HEK293 (cell line): ENCODE data around the gene PODN.
A peak's percentile ranks its signal among the peaks of the same experiment; 100 is the strongest.

Experiments
- CTCF ChIA-PET: fragments of 350-600 bp; formaldehyde crosslinking; extraction: SDS; loops from one replicate; lab custom pipeline; 2021; ENCODE audit warnings: antibody characterized with exemption; lab: Yijun Ruan, JAX
- POLR2A ChIA-PET: fragments of 300-600 bp; formaldehyde crosslinking; extraction: SDS; loops from one replicate; lab custom pipeline; 2020; ENCODE audit warnings: antibody characterized with exemption, inconsistent platforms; lab: Yijun Ruan, JAX
- H3K27ac ChIP-seq: fragments of 200-500 bp; sonication (Bioruptor generic); 2 replicates; pipeline ENCODE4 v1.5.1; 2014; ENCODE audit warnings: low read depth, low read length, control low read depth, inconsistent platforms; ENCODE audit errors: extremely low read depth
- H3K36me3 ChIP-seq, 2 experiments: fragments of 200-500 bp in 1 of 2; sonication (Bioruptor generic) in 1 of 2; 1 replicate in 1 of 2; 2 replicates in 1 of 2; pipeline ENCODE4 v1.5.1; 2014 to 2017; ENCODE audit warnings: inconsistent platforms in 2 of 2, low read length in 2 of 2; ENCODE audit not compliant: control insufficient read depth in 2 of 2, insufficient read depth in 1 of 2
- H3K4me1 ChIP-seq: fragments of 200-500 bp; sonication (Bioruptor generic); 2 replicates; pipeline ENCODE4 v1.5.1; 2014; ENCODE audit warnings: mild to moderate bottlenecking, low read length, inconsistent platforms; ENCODE audit not compliant: control insufficient read depth, insufficient read depth
- H3K4me3 ChIP-seq: 2 replicates; pipeline ENCODE4 v1.5.1; 2011; ENCODE audit warnings: low read depth, mild to moderate bottlenecking, control low read depth, low read length, moderate library complexity
- H3K9me3 ChIP-seq: fragments of 200-500 bp; sonication (Bioruptor generic); 2 replicates; pipeline ENCODE4 v1.5.1; 2014; ENCODE audit warnings: low read depth, low read length, inconsistent platforms; ENCODE audit not compliant: control insufficient read depth, insufficient read depth
- IKZF3 ChIP-seq: fragments of 450-650 bp; IDR thresholded peaks from 2 replicates; pipeline ENCODE4 v1.5.0; 2018; ENCODE audit warnings: missing biosample characterization, mild to moderate bottlenecking, missing genetic modification characterization, moderate library complexity
- KLF9 ChIP-seq: fragments of 450-650 bp; formaldehyde crosslinking; IDR thresholded peaks from 2 replicates; pipeline ENCODE4 v1.5.1; 2016; ENCODE audit warnings: missing biosample characterization, missing genetic modification characterization, low read depth
- PBX3 ChIP-seq: sonication (generic); formaldehyde crosslinking; IDR thresholded peaks from 2 replicates; pipeline ENCODE4 v1.8.1; 2022; ENCODE audit warnings: mild to moderate bottlenecking, moderate library complexity, missing genetic modification reagents
- SP2 ChIP-seq: fragments of 450-650 bp; formaldehyde crosslinking; IDR thresholded peaks from 2 replicates; pipeline ENCODE4 v1.5.1; 2016; ENCODE audit warnings: missing biosample characterization, missing genetic modification characterization
- ZBTB8A ChIP-seq: fragments of 450-650 bp; formaldehyde crosslinking; IDR thresholded peaks from 2 replicates; pipeline ENCODE4 v1.5.1; 2016; ENCODE audit warnings: missing biosample characterization, missing genetic modification characterization
- ZFHX2 ChIP-seq: fragments of 450-650 bp; formaldehyde crosslinking; conservative IDR thresholded peaks from 2 replicates; pipeline ENCODE4 v1.5.1; 2016; ENCODE audit warnings: missing biosample characterization, missing genetic modification characterization
- ZNF10 ChIP-seq: fragments of 450-650 bp; formaldehyde crosslinking; IDR thresholded peaks from 2 replicates; pipeline ENCODE4 v1.5.1; 2017; ENCODE audit warnings: missing biosample characterization, missing genetic modification characterization
- ZNF114 ChIP-seq: fragments of 450-650 bp; formaldehyde crosslinking; IDR thresholded peaks from 2 replicates; pipeline ENCODE4 v1.5.0; 2017; ENCODE audit warnings: missing biosample characterization, missing genetic modification characterization
- ZNF391 ChIP-seq: fragments of 450-650 bp; formaldehyde crosslinking; IDR thresholded peaks from 2 replicates; pipeline ENCODE4 v1.5.1; 2016; ENCODE audit warnings: low read depth, missing biosample characterization, missing genetic modification characterization, borderline replicate concordance
- ZNF426 ChIP-seq: fragments of 450-650 bp; formaldehyde crosslinking; IDR thresholded peaks from 2 replicates; pipeline ENCODE4 v1.5.1; 2017; ENCODE audit warnings: missing biosample characterization, missing genetic modification characterization, mild to moderate bottlenecking, inconsistent platforms, moderate library complexity
- ZNF521 ChIP-seq: fragments of 450-650 bp; formaldehyde crosslinking; IDR thresholded peaks from 2 replicates; pipeline ENCODE4 v1.5.1; 2017; ENCODE audit warnings: missing biosample characterization, mild to moderate bottlenecking, missing genetic modification characterization
- ZNF639 ChIP-seq: fragments of 450-650 bp; formaldehyde crosslinking; IDR thresholded peaks from 2 replicates; pipeline ENCODE4 v1.5.1; 2016; ENCODE audit warnings: missing biosample characterization, missing genetic modification characterization
- ZNF660 ChIP-seq: fragments of 450-650 bp; IDR thresholded peaks from 2 replicates; pipeline ENCODE4 v1.5.1; 2018; ENCODE audit warnings: missing biosample characterization, mild to moderate bottlenecking, missing genetic modification characterization
- ZNF76 ChIP-seq: fragments of 450-650 bp; formaldehyde crosslinking; IDR thresholded peaks from 2 replicates; pipeline ENCODE4; 2016; ENCODE audit warnings: low read depth, missing biosample characterization, missing genetic modification characterization, borderline replicate concordance
- ZNF792 ChIP-seq: fragments of 450-650 bp; formaldehyde crosslinking; IDR thresholded peaks from 2 replicates; pipeline ENCODE4 v1.5.1; 2016; ENCODE audit warnings: missing biosample characterization, missing genetic modification characterization
- TF ChIP-seq, protein P1 (sequence below): fragments of 450-650 bp; formaldehyde crosslinking; IDR thresholded peaks from 2 replicates; pipeline ENCODE4 v1.5.1; 2016; ENCODE audit warnings: missing biosample characterization, missing genetic modification characterization
- TF ChIP-seq, protein P2 (sequence below): fragments of 450-650 bp; IDR thresholded peaks from 2 replicates; pipeline ENCODE4 v1.5.1; 2018; ENCODE audit warnings: missing biosample characterization, missing genetic modification characterization

Gene PODN

GRCh38 chr1:53057127-53057526 is 4.9 kb upstream of the PODN start (continued):
- TF ChIP-seq, protein P1, sequence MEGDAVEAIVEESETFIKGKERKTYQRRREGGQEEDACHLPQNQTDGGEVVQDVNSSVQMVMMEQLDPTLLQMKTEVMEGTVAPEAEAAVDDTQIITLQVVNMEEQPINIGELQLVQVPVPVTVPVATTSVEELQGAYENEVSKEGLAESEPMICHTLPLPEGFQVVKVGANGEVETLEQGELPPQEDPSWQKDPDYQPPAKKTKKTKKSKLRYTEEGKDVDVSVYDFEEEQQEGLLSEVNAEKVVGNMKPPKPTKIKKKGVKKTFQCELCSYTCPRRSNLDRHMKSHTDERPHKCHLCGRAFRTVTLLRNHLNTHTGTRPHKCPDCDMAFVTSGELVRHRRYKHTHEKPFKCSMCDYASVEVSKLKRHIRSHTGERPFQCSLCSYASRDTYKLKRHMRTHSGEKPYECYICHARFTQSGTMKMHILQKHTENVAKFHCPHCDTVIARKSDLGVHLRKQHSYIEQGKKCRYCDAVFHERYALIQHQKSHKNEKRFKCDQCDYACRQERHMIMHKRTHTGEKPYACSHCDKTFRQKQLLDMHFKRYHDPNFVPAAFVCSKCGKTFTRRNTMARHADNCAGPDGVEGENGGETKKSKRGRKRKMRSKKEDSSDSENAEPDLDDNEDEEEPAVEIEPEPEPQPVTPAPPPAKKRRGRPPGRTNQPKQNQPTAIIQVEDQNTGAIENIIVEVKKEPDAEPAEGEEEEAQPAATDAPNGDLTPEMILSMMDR: no peak
- TF ChIP-seq ZFHX2 (tag by site-specific recombination) (peak; percentile 39; the same call in 1 of the 2 replicates), IKZF3 (tag by site-specific recombination) (peak; percentile 56; the same call in 1 of the 2 replicates), ZBTB8A (tag by site-specific recombination) (no peak), ZNF76 (tag by site-specific recombination) (no peak), ZNF660 (tag by site-specific recombination) (no peak), ZNF792 (no peak)
- TF ChIP-seq, protein P2, sequence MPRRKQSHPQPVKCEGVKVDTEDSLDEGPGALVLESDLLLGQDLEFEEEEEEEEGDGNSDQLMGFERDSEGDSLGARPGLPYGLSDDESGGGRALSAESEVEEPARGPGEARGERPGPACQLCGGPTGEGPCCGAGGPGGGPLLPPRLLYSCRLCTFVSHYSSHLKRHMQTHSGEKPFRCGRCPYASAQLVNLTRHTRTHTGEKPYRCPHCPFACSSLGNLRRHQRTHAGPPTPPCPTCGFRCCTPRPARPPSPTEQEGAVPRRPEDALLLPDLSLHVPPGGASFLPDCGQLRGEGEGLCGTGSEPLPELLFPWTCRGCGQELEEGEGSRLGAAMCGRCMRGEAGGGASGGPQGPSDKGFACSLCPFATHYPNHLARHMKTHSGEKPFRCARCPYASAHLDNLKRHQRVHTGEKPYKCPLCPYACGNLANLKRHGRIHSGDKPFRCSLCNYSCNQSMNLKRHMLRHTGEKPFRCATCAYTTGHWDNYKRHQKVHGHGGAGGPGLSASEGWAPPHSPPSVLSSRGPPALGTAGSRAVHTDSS (tag by site-specific recombination): no peak

GRCh38 chr1:53060579-53060978 is 1.4 kb upstream of the PODN start:
- no peaks in the 10 kb centered on the region for H3K9me3 ChIP-seq
- POLR2A ChIA-PET: interaction anchor here (0.6 kb wide), 1 partner anchor 181 kb away, joined by 6 read pairs; no protein-coding TSS in a partner anchor
- H3K4me1 ChIP-seq: peaks cover 5% of the 10 kb centered on the region; the same call in 1 of the 2 replicates
- TF ChIP-seq ZNF114 (tag by site-specific recombination) (no peak), ZNF10 (no peak), KLF9 (no peak), ZNF391 (no peak), ZNF426 (tag by site-specific recombination) (no peak), ZNF639 (tag by site-specific recombination) (no peak), PBX3 (no peak), SP2 (tag by site-specific recombination) (no peak), ZNF521 (tag by site-specific recombination) (no peak)
- TF ChIP-seq, protein P1: no peak
- CTCF ChIA-PET: interaction anchor here (0.5 kb wide), 1 partner anchor 9 kb away, joined by 3 read pairs; no protein-coding TSS in a partner anchor
- no peaks in the 10 kb centered on the region for H3K36me3 ChIP-seq
- H3K27ac ChIP-seq: no peak overlapping the region
- no peak overlapping the region for H3K4me3 ChIP-seq
